DMS114 treated with DMSO at 0.1 percent for 48 hours (cell line): ENCODE measurements around the gene SLC25A39.
"Not testable (repeated sequence)": the region's sequence is repeated elsewhere in the genome, so short reads cannot be mapped to it uniquely, and the experiment has no call there.

Experiments
- DNase-seq: peaks from one replicate; lab custom pipeline; 2025; ENCODE audit not compliant: unreplicated experiment; lab: John Stamatoyannopoulos, UW

Gene SLC25A39

DNA sequence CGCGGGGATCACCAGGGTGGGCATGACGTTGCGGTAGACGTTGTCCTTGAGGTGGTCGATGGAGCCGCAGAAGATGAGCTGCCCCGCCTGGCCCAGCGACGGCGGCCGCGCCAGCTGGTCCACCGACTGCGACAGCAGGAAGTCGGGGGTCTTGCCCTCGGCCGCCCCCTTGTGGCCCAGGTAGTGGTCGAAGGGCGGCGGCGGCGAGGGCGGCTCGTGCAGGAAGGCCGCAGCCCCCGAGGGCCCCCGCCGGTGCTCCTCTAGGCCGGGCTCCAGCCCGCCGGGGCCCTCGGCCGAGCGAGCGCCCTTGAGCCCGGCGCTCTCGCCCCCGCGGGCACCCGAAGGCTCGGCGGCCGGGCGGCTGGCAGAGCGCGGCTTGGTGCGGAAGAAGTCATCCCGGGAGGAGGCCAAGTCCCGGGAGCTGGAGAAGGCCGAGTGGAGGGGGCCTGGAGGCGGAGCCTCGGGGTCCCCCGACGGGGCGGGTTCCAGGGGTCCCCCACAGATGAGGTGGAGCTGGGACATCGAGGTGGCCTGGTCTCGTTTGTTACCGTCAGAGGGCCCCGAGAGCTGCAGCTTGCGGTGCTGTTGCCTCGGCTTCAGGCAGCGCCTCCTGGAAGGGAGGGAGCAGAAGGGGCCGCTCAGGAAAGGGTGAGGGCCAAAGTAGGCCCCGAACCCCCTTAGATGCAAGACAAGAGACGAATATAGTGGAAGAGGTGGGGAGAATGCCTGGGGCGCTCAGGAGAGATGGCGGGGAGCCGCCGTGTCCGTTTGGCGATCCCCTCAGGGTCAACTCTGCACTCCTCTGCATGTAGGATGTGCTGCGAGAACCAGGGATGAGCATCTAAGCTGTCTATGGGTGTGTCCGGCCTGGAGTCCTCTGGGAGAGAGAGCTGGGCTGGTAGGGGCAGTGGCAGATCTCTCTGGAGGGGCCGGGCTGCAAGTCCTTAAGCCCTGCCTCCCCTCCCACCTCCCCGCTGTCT lies 30.2 kb upstream of the SLC25A39 start:
- no peak for DNase-seq

DNA sequence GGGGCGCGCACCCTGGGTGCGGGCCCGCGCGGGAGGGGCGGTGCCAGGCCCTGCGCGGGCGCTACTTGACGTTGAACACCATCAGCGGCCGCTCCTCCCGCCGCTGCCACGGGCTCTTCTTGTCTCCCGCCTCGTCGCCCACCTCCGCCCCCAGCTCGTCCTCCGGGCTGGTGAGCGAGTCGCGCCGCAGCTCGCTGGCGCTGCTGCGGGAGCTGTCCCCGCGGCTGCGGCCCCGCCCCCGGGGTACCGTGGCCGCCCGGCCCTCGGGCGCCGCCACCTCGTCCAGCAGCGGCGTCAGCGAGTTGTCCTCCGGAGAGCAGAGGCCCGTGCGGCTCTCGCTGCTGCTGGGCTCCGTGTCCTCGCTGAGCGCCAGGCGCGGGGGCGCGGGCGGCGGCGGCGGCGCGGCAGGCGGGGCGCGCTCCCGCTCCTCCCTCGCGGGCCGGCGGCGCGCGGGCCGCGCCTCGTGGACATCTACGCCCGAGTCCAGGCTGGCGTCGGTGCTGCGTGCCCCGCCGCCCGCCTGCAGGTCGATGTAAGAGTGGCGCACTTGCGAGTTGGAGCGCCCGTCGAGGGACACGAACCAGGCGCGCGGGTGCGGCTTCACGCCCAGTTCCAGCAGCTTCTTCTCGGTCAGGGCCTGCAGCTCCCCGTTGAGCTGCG lies 29.2 kb upstream of the SLC25A39 start:
- DNase-seq = no peak

DNA sequence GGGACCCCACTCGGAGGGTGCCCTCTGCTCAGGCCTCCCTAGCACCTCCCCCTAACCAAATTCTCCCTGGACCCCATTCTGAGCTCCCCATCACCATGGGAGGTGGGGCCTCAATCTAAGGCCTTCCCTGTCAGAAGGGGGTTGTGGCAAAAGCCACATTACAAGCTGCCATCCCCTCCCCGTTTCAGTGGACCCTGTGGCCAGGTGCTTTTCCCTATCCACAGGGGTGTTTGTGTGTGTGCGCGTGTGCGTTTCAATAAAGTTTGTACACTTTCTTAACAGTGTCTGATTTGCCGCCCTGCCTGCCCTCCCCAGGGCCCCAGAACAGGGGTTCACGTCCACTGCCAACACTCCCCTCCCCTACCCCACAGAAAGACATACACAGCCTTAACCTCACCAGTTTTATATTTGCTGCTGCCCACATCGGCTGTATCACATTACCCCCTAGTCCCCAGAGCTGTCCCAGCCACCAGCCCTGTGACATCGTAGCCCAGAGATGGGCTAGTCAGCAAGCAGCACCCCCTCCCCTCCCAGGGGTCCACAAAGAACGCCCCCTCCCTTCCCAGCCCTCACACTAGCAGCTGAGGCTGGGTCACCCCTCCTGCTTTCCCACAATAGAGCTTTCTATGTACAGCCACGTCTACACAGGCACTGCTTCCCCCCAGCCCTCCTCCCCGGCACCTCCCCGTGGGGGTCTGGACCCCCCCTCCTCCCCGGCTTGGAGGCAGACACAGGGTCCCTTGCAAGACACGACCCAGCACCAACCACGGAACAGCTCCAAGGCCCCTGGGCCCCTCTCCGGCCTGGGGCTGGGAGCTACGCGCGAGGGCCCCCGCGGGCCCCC lies 28.4 kb upstream of the SLC25A39 start:
- no peak for DNase-seq

DNA sequence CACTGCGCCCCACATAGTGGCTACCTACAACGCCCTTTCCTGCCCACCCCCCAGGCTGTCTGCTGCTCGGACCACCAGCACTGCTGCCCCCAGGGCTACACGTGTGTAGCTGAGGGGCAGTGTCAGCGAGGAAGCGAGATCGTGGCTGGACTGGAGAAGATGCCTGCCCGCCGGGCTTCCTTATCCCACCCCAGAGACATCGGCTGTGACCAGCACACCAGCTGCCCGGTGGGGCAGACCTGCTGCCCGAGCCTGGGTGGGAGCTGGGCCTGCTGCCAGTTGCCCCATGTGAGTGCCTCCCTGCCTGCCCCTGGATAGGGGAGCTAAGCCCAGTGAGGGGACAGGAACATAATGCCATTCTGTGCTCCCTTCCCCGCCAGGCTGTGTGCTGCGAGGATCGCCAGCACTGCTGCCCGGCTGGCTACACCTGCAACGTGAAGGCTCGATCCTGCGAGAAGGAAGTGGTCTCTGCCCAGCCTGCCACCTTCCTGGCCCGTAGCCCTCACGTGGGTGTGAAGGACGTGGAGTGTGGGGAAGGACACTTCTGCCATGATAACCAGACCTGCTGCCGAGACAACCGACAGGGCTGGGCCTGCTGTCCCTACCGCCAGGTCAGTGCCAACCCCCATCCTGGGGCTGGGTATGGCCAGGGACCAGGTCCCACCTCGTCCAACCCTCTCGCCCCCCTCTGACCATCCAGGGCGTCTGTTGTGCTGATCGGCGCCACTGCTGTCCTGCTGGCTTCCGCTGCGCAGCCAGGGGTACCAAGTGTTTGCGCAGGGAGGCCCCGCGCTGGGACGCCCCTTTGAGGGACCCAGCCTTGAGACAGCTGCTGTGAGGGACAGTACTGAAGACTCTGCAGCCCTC lies 27.6 kb upstream of the SLC25A39 start:
- DNase-seq = no peak

DNA sequence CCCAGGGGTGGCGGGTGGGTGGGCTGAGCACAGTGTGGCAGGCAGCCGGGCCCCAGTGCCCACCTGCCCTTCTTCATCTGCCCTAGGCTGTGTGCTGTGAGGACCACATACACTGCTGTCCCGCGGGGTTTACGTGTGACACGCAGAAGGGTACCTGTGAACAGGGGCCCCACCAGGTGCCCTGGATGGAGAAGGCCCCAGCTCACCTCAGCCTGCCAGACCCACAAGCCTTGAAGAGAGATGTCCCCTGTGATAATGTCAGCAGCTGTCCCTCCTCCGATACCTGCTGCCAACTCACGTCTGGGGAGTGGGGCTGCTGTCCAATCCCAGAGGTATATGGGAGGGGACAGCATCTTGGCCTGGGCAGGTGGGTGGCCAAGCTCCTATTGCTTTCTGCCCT lies 26.8 kb upstream of the SLC25A39 start:
- no peak for DNase-seq

DNA sequence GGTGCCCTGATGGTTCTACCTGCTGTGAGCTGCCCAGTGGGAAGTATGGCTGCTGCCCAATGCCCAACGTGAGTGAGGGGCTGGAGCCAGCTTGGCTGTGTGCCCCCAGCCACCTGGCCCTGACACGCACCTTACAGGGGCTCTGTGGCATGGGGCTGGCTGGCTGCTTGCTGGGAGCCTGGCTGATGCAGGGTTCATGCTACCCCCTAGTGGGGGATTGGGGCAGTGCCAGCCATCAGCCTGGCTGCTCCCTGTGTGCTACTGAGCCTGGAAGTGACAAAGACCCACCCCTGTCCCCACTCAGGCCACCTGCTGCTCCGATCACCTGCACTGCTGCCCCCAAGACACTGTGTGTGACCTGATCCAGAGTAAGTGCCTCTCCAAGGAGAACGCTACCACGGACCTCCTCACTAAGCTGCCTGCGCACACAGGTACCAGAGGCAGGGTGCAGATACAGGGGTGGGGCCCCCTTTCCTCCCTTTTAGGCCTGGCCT lies 26.2 kb upstream of the SLC25A39 start:
- peak; percentile 18 for DNase-seq

DNA sequence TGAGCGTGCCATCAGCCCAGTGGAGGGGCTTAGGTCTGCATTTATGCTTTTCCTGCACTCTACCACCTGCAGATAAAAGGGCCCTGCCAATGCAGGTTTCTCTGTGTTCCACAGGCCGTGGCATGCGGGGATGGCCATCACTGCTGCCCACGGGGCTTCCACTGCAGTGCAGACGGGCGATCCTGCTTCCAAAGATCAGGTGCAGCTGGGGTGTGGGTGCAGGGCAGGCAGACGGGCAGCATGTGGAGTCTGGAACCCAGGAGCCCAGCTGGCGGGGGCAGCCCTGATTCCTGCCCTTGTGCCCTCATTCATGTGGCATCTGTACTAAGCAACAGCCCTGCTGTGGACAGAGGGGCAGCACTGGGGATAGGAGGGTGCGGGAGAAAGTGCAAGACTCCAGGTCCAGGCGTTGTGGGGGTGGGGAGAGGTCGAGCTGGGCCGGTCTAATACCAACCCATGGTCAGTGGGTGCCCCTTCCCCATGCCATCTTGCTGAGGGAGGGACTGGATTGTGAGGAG lies 25.0 kb upstream of the SLC25A39 start:
- no peak for DNase-seq

DNA sequence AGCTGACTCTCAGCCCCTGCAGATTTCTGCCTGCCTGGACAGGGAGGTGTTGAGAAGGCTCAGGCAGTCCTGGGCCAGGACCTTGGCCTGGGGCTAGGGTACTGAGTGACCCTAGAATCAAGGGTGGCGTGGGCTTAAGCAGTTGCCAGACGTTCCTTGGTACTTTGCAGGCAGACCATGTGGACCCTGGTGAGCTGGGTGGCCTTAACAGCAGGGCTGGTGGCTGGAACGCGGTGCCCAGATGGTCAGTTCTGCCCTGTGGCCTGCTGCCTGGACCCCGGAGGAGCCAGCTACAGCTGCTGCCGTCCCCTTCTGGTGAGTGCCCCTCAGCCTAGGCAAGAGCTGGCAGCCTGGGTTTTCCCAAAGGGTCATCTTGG lies 24.4 kb upstream of the SLC25A39 start:
- no peak for DNase-seq

DNA sequence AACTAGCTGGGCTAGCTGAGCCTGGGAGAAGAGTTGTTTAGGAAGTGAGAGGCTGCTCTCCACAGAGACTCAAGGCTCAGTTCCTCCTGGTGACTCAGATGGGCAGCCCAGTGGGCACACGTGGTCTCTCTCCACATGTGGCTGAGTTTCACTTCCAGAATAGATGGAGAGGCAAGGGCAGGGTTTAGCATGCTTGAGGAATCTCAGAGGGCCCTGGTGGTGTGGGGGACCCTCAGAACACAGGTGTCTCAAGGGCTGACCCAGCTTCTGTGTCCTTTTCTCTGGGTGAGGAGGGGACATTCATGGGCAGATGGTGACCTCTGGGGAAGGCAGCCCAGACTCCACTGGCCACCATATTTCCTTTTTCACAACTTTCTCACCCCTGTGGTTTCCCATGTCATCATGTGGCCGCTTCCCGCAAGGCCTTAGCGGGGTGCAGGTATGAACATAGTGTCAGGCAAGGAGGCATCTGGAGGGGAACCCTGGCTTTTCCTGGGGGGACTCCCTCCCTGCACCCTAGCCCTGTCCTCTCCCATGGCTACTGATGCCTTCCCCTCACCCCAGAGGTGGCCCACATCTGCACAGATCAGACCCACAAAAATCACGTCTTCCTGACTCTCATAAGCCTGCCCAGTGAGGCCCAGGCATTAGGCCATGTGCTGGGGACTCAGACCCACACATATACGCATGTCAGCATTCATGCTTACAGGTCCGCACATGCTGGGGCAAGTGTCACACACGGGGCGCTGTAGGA lies 23.8 kb upstream of the SLC25A39 start:
- no peak for DNase-seq

DNA sequence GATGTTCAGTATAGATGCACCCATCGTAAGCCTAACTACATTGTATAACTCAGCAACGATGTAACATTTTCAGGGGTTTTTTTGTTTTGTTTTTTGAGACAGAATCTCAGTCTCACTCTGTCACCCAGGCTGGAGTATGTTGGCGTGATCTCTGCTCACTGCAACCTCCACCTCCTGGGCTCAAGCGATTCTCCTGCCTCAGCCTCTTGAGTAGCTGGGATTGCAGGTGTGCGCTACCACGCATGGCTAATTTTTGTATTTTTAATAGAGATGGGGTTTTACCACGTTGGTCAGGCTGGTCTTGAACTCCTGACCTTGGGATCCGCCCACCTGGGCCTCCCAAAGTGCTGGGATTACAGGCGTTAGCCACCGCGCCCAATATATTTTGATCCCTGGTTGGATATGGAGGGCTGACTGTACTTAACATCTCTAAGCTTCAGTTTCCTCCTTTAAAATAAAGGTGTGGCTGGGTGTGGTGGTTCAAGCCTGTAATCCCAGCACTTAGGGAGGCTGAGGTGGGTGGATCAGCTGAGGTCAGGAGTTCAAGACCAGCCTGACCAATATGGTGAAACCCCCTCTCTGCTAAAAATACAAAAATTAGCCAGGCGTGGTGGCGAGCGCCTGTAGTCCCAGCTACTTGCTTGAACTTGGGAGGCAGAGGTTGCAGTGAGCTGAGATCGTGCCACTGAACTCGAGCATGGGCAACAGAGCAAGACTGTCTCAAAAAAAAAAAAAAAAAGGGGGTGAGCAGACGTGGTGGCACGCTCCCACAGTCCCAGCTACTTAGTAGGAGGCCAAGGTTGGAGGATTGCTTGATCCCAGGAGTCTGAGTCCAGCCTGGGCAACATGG lies 22.8 kb upstream of the SLC25A39 start:
- not testable (repeated sequence) for DNase-seq

DNA sequence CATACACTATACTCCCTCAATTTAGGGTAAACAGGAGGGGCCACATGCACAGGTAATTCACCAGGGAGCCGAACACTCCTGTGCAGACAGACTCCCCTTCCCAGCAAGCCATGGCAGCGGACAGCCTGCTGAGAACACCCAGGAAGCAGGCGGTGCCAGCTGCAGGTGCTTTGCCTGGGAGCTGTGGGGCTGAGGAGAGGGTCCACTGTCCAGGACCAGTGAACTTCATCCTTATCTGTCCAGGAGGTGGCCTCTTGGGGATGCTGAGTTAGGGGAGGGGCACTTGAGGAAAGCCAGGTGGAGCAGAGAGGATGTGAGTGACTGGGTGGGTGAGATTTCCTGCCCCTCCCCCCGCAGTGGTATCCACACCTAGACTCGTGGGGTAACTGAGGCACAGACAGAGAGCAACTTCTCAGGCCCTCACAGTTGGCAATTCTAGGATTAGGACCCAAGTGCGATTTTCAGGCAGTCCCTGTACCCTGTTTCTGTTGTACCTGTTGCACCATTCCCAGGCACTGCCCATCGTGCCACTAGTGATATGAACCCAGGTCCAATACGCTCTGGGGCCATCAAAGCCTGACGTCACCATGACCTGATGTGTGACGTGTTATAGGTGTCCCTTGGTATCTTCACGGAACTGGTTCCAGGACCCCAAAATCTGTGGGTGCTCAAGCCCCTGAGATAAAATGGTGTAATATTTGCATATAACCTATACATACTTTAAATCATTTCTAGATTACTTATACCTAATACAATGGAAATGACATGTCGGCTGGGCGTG lies 21.6 kb upstream of the SLC25A39 start:
- DNase-seq = no peak

DNA sequence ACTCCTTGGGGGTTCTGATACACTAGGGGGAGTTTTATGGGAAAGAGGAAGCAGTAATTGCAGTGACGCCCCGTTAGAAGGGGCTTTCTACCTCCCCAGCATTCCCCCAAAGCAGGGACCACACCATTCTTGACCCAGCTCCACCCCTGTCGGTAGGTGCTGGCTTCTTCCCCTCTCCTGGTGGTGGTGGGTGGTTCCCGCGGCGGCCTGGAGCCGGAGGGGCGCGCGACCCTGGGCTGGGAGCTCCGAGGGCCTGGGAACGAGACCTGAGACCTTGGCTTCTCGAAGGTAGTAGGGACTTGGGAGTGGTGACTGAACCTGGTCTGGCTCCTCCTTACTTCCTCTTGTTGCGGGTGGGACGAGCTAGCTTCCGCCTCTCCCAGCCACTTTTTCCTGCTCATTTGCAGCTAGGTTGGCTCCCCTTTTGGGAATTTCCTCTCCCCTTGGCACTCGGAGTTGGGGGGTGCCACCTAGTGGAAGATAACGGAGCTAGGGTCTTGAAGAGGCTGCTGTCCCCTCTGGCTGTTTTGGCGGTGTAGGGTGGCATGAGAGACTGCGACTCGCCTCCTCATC lies 20.9 kb upstream of the SLC25A39 start:
- peak; percentile 62 for DNase-seq

DNA sequence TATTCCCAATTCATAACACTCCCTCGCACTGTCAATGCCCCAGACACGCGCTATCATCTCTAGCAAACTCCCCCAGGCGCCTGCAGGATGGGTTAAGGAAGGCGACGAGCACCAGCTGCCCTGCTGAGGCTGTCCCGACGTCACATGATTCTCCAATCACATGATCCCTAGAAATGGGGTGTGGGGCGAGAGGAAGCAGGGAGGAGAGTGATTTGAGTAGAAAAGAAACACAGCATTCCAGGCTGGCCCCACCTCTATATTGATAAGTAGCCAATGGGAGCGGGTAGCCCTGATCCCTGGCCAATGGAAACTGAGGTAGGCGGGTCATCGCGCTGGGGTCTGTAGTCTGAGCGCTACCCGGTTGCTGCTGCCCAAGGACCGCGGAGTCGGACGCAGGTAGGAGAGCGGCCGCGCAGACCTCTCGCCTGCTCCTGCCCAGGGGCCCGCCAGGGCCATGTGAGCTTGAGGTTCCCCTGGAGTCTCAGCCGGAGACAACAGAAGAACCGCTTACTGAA lies 20.4 kb upstream of the SLC25A39 start, which contains the start of gene GRN:
GRN (plus strand) TSS at position 364 of the 515 bp plus-strand sequence. CDS start 3,863 bp downstream, outside the sequence.
- peak; percentile 98 for DNase-seq

DNA sequence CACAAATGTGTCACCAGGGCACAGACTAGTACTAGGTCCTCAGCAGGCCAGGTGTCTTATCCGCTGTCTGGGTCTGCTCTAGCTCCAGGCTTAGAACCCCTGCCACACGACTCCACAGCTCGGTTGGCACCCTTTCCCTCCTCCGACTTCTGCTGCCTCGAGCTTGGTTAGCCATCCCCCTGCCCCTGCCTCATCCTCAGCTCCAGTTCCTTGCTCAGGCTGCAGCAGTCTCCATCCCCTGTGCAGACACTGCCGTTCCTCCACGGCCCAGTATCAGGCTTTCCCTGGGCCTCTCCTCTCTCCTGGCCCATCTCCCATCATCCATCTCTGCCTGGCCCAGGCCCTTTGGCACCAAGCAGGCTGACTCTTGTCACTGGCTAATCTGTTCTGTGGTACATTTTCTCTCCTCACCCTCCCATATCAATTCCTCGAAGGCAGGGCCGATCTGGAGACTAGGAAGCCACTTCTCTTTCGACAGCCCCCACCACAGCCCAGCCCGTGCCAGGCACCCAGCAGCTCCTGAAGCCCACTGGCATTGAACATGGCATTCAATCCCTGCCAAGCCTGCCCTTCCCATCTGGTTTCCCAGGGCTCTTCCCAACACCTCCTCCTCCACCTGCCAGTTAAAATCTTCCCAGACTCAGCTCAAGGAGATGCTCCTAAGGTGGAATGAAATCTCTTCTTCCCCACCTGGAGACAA lies 19.0 kb upstream of the SLC25A39 start:
- DNase-seq = no peak

DNA sequence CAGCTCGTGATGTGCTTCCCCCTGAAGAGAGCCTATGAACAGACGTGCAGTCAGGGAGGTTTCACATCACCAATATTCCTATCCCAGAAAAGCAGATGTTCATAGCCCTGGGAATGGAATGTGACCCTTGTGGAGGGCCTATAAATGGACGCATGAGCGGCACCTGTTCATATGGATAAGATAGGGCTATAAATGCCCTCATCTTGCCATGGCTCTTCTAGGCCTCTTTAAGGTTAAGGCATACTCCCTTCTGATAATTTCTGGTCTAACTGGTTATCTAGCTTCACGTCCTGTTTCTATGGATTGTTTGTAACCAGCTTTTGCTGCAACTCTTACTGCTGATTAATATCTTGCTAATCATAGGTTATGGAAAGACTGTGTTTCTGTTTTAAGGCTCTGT lies 15.9 kb upstream of the SLC25A39 start:
- not testable (repeated sequence) for DNase-seq

DNA sequence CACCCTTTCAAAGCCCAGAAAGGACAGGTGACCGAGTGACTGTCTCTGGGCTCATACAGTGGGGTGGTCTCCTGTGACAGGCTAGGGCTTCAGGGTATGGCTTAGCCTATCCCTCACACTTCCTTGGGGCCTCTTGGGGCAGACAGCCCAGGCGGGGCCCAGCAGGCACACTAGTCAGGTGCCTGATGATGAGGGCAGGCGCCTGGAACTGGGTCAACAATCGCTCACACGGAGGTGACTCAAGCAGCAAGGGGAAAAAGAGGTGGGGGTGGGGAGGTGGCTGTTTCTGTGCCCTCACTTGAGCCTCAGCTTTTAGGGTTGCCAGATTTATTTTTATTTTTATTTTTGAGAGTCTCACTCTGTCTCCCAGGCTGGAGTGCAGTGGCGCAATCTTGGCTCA lies 14.1 kb upstream of the SLC25A39 start:
- DNase-seq = no peak
